CD4-positive, alpha-beta T cell (primary cell): Measurements from ENCODE around the gene CFAP20DC. TPM values are rescaled to one million over a fixed set of nuclear protein-coding genes. Genes with fewer than 3 reads are reported as not detected.

Experiments used
- ATAC-seq: fragments of 200-7000 bp; cut with Tn5 transposase; one replicate; pipeline ENCODE4 v1.10.0; 2022; ENCODE audit warnings: mild to moderate bottlenecking; ENCODE audit not compliant: poor library complexity
- CTCF ChIA-PET: fragments of 350-600 bp; sonication (Branson Sonifier 250); formaldehyde crosslinking; loops from one replicate; lab custom pipeline; 2021; ENCODE audit warnings: antibody characterized with exemption, inconsistent platforms; lab: Charles Lee
- POLR2A ChIA-PET: fragments of 350-600 bp; sonication (Branson Sonifier 250); formaldehyde crosslinking; loops from one replicate; lab custom pipeline; 2021; ENCODE audit warnings: antibody characterized with exemption, inconsistent platforms; lab: Charles Lee
- DNase-seq, 14 experiments: peaks; one replicate each; pipeline ENCODE4 v3.0.0-alpha.2; 2013 to 2020; ENCODE audit warnings: mixed read lengths in 2 of 14
- H3K27ac ChIP-seq, 2 donors: one replicate each; pipeline versions ENCODE4 v1.5.1 to v1.7.0; 2013; ENCODE audit warnings: low read length in 2 of 2, low read depth in 1 of 2, mild to moderate bottlenecking in 1 of 2
- H3K27me3 ChIP-seq, 2 experiments: 1 replicate in 1 of 2; 2 replicates in 1 of 2; pipeline versions ENCODE4 v1.6.1 to v1.7.0; 2013; ENCODE audit warnings: low read length in 2 of 2, control low read depth in 1 of 2, mild to moderate bottlenecking in 1 of 2, moderate library complexity in 1 of 2; ENCODE audit not compliant: insufficient read depth in 2 of 2, control insufficient read depth in 1 of 2
- H3K36me3 ChIP-seq: one replicate; pipeline ENCODE4 v1.6.1; 2013; ENCODE audit warnings: low read length, control low read depth; ENCODE audit not compliant: insufficient read depth
- H3K4me1 ChIP-seq: one replicate; pipeline ENCODE4 v1.6.1; 2013; ENCODE audit warnings: low read length, control low read depth; ENCODE audit not compliant: insufficient read depth
- H3K4me3 ChIP-seq: one replicate; pipeline ENCODE4 v1.5.1; 2013; ENCODE audit warnings: mild to moderate bottlenecking, low read length, moderate library complexity
- H3K9me3 ChIP-seq, 2 experiments: 1 replicate in 1 of 2; 2 replicates in 1 of 2; pipeline versions ENCODE4 v1.6.1 to v1.7.0; 2013; ENCODE audit warnings: low read length in 2 of 2, mild to moderate bottlenecking in 2 of 2, control low read depth in 1 of 2, moderate library complexity in 1 of 2; ENCODE audit not compliant: control insufficient read depth in 1 of 2, insufficient read depth in 1 of 2
- H3K27ac Mint-ChIP-seq: one replicate; pipeline ENCODE4 v1.8.0; 2020; ENCODE audit warnings: mixed read lengths
- H3K27me3 Mint-ChIP-seq: one replicate; pipeline ENCODE4 v1.8.0; 2021; ENCODE audit warnings: mixed read lengths
- H3K36me3 Mint-ChIP-seq: one replicate; pipeline ENCODE4 v1.8.0; 2021; ENCODE audit warnings: low read depth, mixed read lengths
- H3K4me1 Mint-ChIP-seq: one replicate; pipeline ENCODE4 v1.8.0; 2021; ENCODE audit warnings: low read depth, mixed read lengths
- H3K4me3 Mint-ChIP-seq: one replicate; pipeline ENCODE4 v1.8.0; 2020; ENCODE audit warnings: mild to moderate bottlenecking, mixed read lengths
- H3K9me3 Mint-ChIP-seq: one replicate; pipeline ENCODE4 v1.8.0; 2020; ENCODE audit warnings: mixed read lengths
- intact Hi-C, 2 experiments: fragments of 100-400 bp; cut with DNase I in 1 of 2; cut with micrococcal nuclease in 1 of 2; formaldehyde crosslinking; loops; one replicate each; pipeline versions ENCODE4 v1.15.1 to v1.9.0; 2023 to 2025; cut with DNase I, micrococcal nuclease
- total RNA-seq, 174 experiments: library from RNA in 2 of 174; stranded (reverse) in 2 of 174; gene quantifications; one replicate each; pipeline ENCODE4 v1.2.3 and lab custom pipeline; 2021 to 2026
- TF ChIP-seq, protein P1 (sequence below): fragments of 200-600 bp; IDR thresholded peaks from one replicate; pipeline ENCODE4 v1.8.0; 2022; ENCODE audit warnings: antibody characterized with exemption, mild to moderate bottlenecking

The CFAP20DC gene
- total RNA-seq, 2 experiments from 2014 or later: 0.11 to 0.20 TPM

DNA sequence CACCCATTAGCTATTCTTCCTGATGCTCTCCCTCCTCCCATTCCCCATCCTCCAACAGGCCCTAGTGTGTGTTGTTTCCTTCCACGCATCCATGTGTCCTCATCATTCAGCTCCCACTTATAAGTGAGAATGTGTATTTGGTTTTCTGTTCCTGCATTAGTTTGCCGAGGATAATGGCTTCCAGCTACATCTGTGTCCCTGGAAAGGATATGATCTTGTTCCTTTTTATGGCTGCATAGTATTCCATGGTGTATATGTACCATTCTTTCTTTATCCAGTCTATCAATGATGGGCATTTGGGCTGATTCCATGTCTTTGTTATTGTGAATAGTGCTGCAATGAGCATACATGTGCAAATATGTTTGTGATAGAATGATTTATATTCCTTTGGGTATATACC is 56.3 kb downstream of the CFAP20DC start:
- peaks cover 0 to 3% of the 10 kb centered on the region in 2 experiments for H3K9me3 ChIP-seq
- Mint-ChIP-seq H3K36me3 (no peaks in the 10 kb centered on the region), H3K4me1 (no peaks in the 10 kb centered on the region), H3K27me3 (no peaks in the 10 kb centered on the region), H3K27ac (no peak overlapping the region), H3K9me3 (no peaks in the 10 kb centered on the region), H3K4me3 (no peak overlapping the region)
- intact Hi-C loops: no loop called here
- TF ChIP-seq, protein P1, sequence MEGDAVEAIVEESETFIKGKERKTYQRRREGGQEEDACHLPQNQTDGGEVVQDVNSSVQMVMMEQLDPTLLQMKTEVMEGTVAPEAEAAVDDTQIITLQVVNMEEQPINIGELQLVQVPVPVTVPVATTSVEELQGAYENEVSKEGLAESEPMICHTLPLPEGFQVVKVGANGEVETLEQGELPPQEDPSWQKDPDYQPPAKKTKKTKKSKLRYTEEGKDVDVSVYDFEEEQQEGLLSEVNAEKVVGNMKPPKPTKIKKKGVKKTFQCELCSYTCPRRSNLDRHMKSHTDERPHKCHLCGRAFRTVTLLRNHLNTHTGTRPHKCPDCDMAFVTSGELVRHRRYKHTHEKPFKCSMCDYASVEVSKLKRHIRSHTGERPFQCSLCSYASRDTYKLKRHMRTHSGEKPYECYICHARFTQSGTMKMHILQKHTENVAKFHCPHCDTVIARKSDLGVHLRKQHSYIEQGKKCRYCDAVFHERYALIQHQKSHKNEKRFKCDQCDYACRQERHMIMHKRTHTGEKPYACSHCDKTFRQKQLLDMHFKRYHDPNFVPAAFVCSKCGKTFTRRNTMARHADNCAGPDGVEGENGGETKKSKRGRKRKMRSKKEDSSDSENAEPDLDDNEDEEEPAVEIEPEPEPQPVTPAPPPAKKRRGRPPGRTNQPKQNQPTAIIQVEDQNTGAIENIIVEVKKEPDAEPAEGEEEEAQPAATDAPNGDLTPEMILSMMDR: no peak
- no peak overlapping the region for H3K27ac ChIP-seq
- no peak overlapping the region for H3K4me3 ChIP-seq
- ATAC-seq: no peak
- no peak for DNase-seq
- no peaks in the 10 kb centered on the region for H3K4me1 ChIP-seq
- no peaks in the 10 kb centered on the region for H3K36me3 ChIP-seq
- ChIA-PET CTCF (no interaction called here), POLR2A (no interaction called here)
- H3K27me3 ChIP-seq: no peaks in the 10 kb centered on the region

DNA sequence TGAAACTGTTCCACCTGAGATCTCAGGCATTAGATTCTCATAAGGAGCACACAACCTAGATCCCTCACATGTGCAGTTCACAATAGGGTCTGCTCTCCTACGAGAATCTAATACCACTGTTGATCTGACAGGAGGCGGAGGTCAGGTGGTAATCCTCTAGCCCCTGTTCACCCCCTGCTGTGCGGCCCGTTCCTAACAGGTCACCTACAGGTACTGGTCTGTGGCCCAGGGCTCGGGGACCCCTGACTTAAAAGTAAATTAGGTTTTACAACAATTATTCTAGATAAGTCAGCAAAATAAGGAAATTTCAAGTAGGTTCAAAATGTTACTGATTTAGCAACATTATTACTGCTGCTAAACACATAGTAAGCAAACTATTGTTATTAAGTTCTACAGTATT is 58.2 kb downstream of the CFAP20DC start:
- CTCF ChIA-PET: no interaction called here
- TF ChIP-seq, protein P1: no peak
- POLR2A ChIA-PET: no interaction called here
- H3K36me3 ChIP-seq: no peaks in the 10 kb centered on the region
- intact Hi-C loops: no loop called here
- no peaks in the 10 kb centered on the region for H3K27me3 ChIP-seq
- DNase-seq (no peak), ATAC-seq (no peak)
- no peaks in the 10 kb centered on the region for H3K36me3 Mint-ChIP-seq
- no peaks in the 10 kb centered on the region for H3K4me1 Mint-ChIP-seq
- peaks cover 4% of the 10 kb centered on the region for H3K27me3 Mint-ChIP-seq
- H3K4me3 ChIP-seq: no peak overlapping the region
- H3K4me3 Mint-ChIP-seq: no peak overlapping the region
- no peaks in the 10 kb centered on the region for H3K4me1 ChIP-seq
- H3K9me3 Mint-ChIP-seq: no peaks in the 10 kb centered on the region
- no peak overlapping the region for H3K27ac Mint-ChIP-seq
- H3K27ac ChIP-seq: no peak overlapping the region
- H3K9me3 ChIP-seq: no peaks in the 10 kb centered on the region

DNA sequence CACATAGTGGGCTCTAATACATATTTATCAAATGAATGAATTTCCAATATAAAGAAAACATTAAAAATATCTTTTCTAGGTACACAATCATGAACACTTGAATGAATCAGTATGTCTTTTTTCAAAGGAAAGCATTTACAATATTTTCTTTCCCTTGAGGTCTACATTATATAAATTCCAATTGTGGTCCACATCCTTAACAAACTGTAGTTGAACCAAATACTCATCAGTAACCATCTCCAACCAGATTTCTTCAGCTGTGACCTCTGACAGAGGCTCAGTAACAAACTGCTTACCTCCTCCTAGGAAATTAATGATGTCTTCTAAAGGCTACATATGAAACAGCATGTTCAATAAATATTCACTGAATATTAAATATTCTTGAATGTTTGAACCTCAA is 58.8 kb downstream of the CFAP20DC start:
- H3K4me3 ChIP-seq: no peak overlapping the region
- Mint-ChIP-seq H3K27me3 (peaks cover 4% of the 10 kb centered on the region), H3K9me3 (no peaks in the 10 kb centered on the region), H3K27ac (no peak overlapping the region), H3K4me1 (no peaks in the 10 kb centered on the region), H3K4me3 (no peak overlapping the region), H3K36me3 (no peaks in the 10 kb centered on the region)
- POLR2A ChIA-PET: no interaction called here
- ATAC-seq: no peak
- TF ChIP-seq, protein P1: no peak
- no peaks in the 10 kb centered on the region for H3K36me3 ChIP-seq
- intact Hi-C loops: no loop called here
- no peak overlapping the region for H3K27ac ChIP-seq
- DNase-seq: no peak
- H3K4me1 ChIP-seq: no peaks in the 10 kb centered on the region
- H3K27me3 ChIP-seq: no peaks in the 10 kb centered on the region
- CTCF ChIA-PET: no interaction called here
- H3K9me3 ChIP-seq: no peaks in the 10 kb centered on the region
